ENCODE measurements around the gene CEBPG.

Gene CEBPG

GRCh38 chr19:33406521-33407139 is 33.1 kb downstream of the CEBPG start:
- peak; percentile 40 for DNase-seq (ENCODE audit: low read depth)

DNA sequence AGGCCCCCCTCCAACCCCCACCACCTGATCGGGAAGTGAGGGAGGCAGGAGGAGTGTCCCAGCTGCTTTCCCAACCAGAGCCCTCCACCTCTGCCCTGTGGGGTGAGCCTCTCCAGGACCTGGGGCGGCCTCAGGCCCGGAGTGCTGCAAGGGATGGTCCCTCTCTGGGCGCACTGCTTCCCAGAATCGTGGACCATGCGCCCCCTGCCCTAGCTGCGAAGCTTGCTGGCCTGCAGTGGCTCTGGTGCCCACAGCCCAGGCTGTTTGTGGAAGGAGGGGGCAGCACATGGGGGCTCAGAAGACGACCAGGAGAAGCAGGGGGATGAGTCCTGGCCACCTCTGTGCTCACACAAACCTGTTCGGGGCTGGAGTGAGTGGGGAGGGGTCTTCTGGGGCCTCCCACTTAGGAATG is 33.6 kb downstream of the CEBPG start:
- DNase-seq (ENCODE audit: low read depth): no peak

- DNase-seq (ENCODE audit: low read depth): no peak
Measured at GRCh38 chr19:33407716-33408115, 34.2 kb downstream of the CEBPG start.

- DNase-seq (ENCODE audit: low read depth): no peak
Measured at GRCh38 chr19:33408116-33408515, 34.6 kb downstream of the CEBPG start.

- no peak for DNase-seq (ENCODE audit: low read depth)
Measured at GRCh38 chr19:33408538-33409434, 35.3 kb downstream of the CEBPG start.

- no peak for DNase-seq (ENCODE audit: low read depth)
Measured at GRCh38 chr19:33409906-33410685, 36.6 kb downstream of the CEBPG start.

- DNase-seq (ENCODE audit: low read depth): no peak
Measured at GRCh38 chr19:33410915-33411401, 37.4 kb downstream of the CEBPG start.

- no peak for DNase-seq (ENCODE audit: low read depth)
Measured at GRCh38 chr19:33411621-33412180, 38.2 kb downstream of the CEBPG start.

- no peak for DNase-seq (ENCODE audit: low read depth)
Measured at GRCh38 chr19:33412601-33413425, 39.3 kb downstream of the CEBPG start.

DNA sequence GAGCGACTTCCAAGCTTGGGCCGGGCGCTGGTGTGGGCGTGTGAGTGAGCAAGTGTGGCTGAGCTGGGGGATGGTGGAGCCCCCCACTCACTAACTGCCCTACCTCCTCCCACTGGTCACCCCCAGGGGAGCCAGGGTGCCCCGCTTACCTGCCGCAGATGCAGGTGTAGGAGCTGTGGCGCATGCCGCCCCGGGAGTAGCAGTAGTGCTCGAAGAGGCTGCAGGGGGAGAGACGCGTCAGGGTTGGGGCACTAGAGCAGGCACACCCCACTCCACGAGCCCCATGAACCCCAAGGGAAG is 39.9 kb downstream of the CEBPG start:
- no peak for DNase-seq (ENCODE audit: low read depth)

GRCh38 chr19:33413868-33414666 is 40.6 kb downstream of the CEBPG start:
- no peak for DNase-seq (ENCODE audit: low read depth)

DNA sequence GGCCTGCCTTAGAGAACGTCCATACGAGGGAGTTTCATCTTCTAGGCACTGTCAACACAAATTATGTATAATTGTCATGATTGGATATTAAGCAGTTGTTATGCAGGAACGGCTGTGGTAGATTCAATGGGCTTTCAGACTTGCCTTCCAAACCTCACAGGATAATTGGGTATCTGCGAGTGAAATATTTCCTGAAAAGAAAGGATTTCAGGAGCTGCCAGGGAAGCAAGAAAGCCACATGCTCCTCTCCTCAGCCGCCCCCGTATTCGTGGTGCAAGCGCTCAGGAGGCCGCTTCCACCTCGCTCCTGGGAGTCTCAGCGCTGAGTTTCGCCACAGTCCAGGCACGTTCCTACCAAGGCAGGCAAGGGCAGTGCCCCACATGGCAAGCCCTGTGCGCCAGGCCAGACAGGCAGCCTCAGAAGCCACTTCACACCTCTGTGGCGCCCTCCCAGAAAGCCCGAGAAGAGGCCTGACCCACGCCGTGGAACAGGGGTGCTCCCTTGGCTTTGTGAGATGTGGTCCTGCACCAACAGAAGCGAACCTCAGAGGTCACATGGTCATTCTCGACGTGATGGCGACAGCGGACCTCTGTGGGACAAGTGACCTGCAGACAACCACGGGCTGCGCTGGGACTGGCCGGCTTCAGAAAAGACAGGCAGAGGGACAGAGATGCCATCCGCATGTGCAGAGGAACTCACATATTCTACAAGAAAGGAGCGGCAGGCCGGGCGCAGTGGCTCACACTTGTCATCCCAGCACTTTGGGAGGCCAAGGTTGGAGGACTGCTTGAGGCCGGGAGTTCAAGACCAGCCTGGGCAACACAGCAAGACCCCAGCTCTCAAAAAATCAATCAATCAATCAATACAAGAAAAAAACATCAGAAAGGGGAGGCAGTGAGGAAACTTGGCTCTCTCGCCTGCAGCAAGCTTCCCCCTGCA is 41.4 kb downstream of the CEBPG start:
- no peak for DNase-seq (ENCODE audit: low read depth)

GRCh38 chr19:33416307-33417215 is 43.1 kb downstream of the CEBPG start:
- peak; percentile 39 for DNase-seq (ENCODE audit: low read depth)

DNA sequence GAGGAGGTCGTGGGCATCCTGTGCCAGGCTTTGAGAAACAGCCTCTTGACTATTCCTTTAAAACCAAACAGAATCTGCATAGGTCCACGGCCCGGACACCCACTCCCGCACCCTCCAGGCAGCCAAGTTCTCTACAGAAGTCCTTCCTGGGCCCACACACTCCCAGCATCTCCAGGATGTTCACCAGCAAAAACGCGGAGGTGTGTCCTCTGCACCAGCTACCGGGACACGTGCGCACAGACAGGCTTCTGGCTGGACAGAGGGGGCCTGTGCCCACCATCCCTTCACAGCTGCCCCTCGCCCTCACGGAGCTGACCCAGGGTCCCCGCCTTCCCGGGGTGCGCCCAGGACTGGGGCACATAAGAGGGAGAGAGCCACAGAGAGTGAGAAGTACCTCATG is 44.2 kb downstream of the CEBPG start:
- DNase-seq (ENCODE audit: low read depth): no peak

- no peak for DNase-seq (ENCODE audit: low read depth)
Measured at GRCh38 chr19:33418461-33418860, 45.0 kb downstream of the CEBPG start.

GRCh38 chr19:33418871-33419787 is 45.6 kb downstream of the CEBPG start:
- no peak for DNase-seq (ENCODE audit: low read depth)

GRCh38 chr19:33419788-33420130 is 46.2 kb downstream of the CEBPG start:
- no peak for DNase-seq (ENCODE audit: low read depth)

All from HS-27A (cell line).